ENCODE data around the gene DENND1B.

- TF ChIP-seq CTCF (IDR thresholded peaks at IDR 0.05; ENCODE audit: borderline replicate concordance, extremely low read depth, low read length, poor library complexity, severe bottlenecking) = no peak
- no peak for TF ChIP-seq EZH2 (IDR thresholded peaks at IDR 0.05; ENCODE audit: borderline replicate concordance, low read depth, low read length, severe bottlenecking)
Observed at GRCh38 chr1:197736685-197737084, 38.6 kb downstream of the DENND1B start.
